CD14-positive monocyte (primary cell): ENCODE measurements around the gene KDM2A. TPM values are rescaled to one million over a fixed set of nuclear protein-coding genes. Genes with fewer than 3 reads are reported as not detected.
A peak's percentile ranks its signal among the peaks of the same experiment; 100 is the strongest.

Source experiments
- DNase-seq, 3 donors: peaks; one replicate each; pipeline ENCODE4 v3.0.0-alpha.2; 2011 to 2022
- H2AFZ ChIP-seq: 2 replicates; pipeline ENCODE4 v1.6.0; 2012; ENCODE audit warnings: mild to moderate bottlenecking, low read depth, low read length, inconsistent platforms; ENCODE audit not compliant: insufficient read depth, poor library complexity, severe bottlenecking
- H3K27ac ChIP-seq, 2 donors: 1 replicate in 1 of 2; 2 replicates in 1 of 2; pipeline ENCODE4 v1.5.1; 2012 to 2013; ENCODE audit warnings: low read length in 2 of 2, control low read depth in 1 of 2, inconsistent platforms in 1 of 2, low read depth in 1 of 2, mild to moderate bottlenecking in 1 of 2
- H3K27me3 ChIP-seq, 2 donors: one replicate each; pipeline versions ENCODE4 v1.6.0 to v1.6.1; 2011 to 2013; ENCODE audit warnings: low read length in 2 of 2; ENCODE audit not compliant: control insufficient read depth in 2 of 2, insufficient read depth in 2 of 2
- H3K36me3 ChIP-seq, 2 donors: replicated peaks in 1 of 2; 1 replicate in 1 of 2; 2 replicates in 1 of 2; pipeline versions ENCODE4 v1.5.1 to v1.6.1; 2012 to 2013; ENCODE audit warnings: low read length in 2 of 2, control low read depth in 1 of 2, inconsistent platforms in 1 of 2, mild to moderate bottlenecking in 1 of 2; ENCODE audit not compliant: insufficient read depth in 2 of 2, control insufficient read depth in 1 of 2
- H3K4me1 ChIP-seq, 2 donors: 1 replicate in 1 of 2; 2 replicates in 1 of 2; pipeline versions ENCODE4 v1.5.1 to v1.6.1; 2012 to 2013; ENCODE audit warnings: low read length in 2 of 2, control low read depth in 1 of 2, inconsistent platforms in 1 of 2, mild to moderate bottlenecking in 1 of 2, moderate library complexity in 1 of 2; ENCODE audit not compliant: insufficient read depth in 2 of 2, control insufficient read depth in 1 of 2
- H3K4me2 ChIP-seq: replicated peaks from 2 replicates; pipeline ENCODE3; 2012; ENCODE audit warnings: low read length, moderate library complexity, mild to moderate bottlenecking; ENCODE audit not compliant: poor library complexity, severe bottlenecking; ENCODE audit errors: extremely low read depth
- H3K4me3 ChIP-seq, 3 experiments: fragments of 200-600 bp in 1 of 3; sonication (generic) in 1 of 3; replicated peaks in 1 of 3; 1 replicate in 2 of 3; 2 replicates in 1 of 3; pipeline ENCODE4 v1.5.1; 2011 to 2013; ENCODE audit warnings: low read length in 3 of 3, mild to moderate bottlenecking in 3 of 3, control low read depth in 2 of 3, low read depth in 2 of 3, inconsistent platforms in 1 of 3, moderate library complexity in 1 of 3
- H3K79me2 ChIP-seq: 2 replicates; pipeline ENCODE4 v1.6.0; 2012; ENCODE audit warnings: mild to moderate bottlenecking, control low read depth, inconsistent platforms, low read length, moderate library complexity; ENCODE audit not compliant: insufficient read depth
- H3K9ac ChIP-seq: 2 replicates; pipeline ENCODE4 v1.6.0; 2017; ENCODE audit warnings: low read length, mild to moderate bottlenecking; ENCODE audit not compliant: insufficient read depth, poor library complexity, severe bottlenecking
- H3K9me3 ChIP-seq, 2 donors: replicated peaks in 1 of 2; 1 replicate in 1 of 2; 2 replicates in 1 of 2; pipeline versions ENCODE4 v1.5.1 to v1.6.1; 2012 to 2013; ENCODE audit warnings: low read length in 2 of 2, control low read depth in 1 of 2; ENCODE audit not compliant: control insufficient read depth in 1 of 2, insufficient read depth in 1 of 2
- H4K20me1 ChIP-seq: 2 replicates; pipeline ENCODE4 v1.6.0; 2012; ENCODE audit warnings: mild to moderate bottlenecking, low read length, control low read depth, moderate library complexity; ENCODE audit not compliant: insufficient read depth
- H3K27ac Mint-ChIP-seq, 7 donors: one replicate each; pipeline ENCODE4 v1.8.0; 2020; ENCODE audit warnings: mild to moderate bottlenecking in 7 of 7, mixed read lengths in 7 of 7, moderate library complexity in 6 of 7, inconsistent platforms in 2 of 7
- H3K27me3 Mint-ChIP-seq, 3 donors: one replicate each; pipeline ENCODE4 v1.8.0; 2021 to 2022; ENCODE audit warnings: low read depth in 3 of 3, mild to moderate bottlenecking in 3 of 3, mixed read lengths in 3 of 3, moderate library complexity in 3 of 3, inconsistent platforms in 1 of 3
- H3K36me3 Mint-ChIP-seq, 2 donors: one replicate each; pipeline ENCODE4 v1.8.0; 2020; ENCODE audit warnings: mixed read lengths in 2 of 2, inconsistent platforms in 1 of 2, mild to moderate bottlenecking in 1 of 2
- H3K4me1 Mint-ChIP-seq: one replicate; pipeline ENCODE4 v1.8.0; 2020; ENCODE audit warnings: mild to moderate bottlenecking, mixed read lengths
- H3K4me3 Mint-ChIP-seq, 2 donors: one replicate each; pipeline ENCODE4 v1.8.0; 2020; ENCODE audit warnings: mild to moderate bottlenecking in 2 of 2, mixed read lengths in 2 of 2, moderate library complexity in 1 of 2
- H3K9me3 Mint-ChIP-seq, 7 donors: one replicate each; pipeline ENCODE4 v1.8.0; 2020 to 2022; ENCODE audit warnings: mixed read lengths in 7 of 7, mild to moderate bottlenecking in 6 of 7, moderate library complexity in 6 of 7, inconsistent platforms in 2 of 7
- WGBS: methylation state at CpG from one replicate; pipeline ENCODE4 v1.1.5; 2013; ENCODE audit warnings: missing lambda C conversion rate; ENCODE audit not compliant: insufficient coverage; 5-methylcytosine and 5-hydroxymethylcytosine counted together
- intact Hi-C, 2 donors: fragments of 100-400 bp; cut with micrococcal nuclease; formaldehyde crosslinking; loops; one replicate each; pipeline versions ENCODE4 v1.15.0 to v1.15.1; 2023
- polyA plus RNA-seq, 3 donors: library from polyadenylated mRNA; depleted of rRNA in 1 of 3; unstranded in 2 of 3; stranded (reverse) in 1 of 3; fragments of 300-500 nt in 2 of 3; fragments of >200 nt in 1 of 3; fragmentation: Illumina TruSeq in 2 of 3; gene quantifications; 1 replicate in 2 of 3; 2 replicates in 1 of 3; pipeline ENCODE4 v1.2.3, GENCODE V29; 2012 to 2021
- TF ChIP-seq, protein P1 (sequence below): fragments of 200-600 bp; IDR thresholded peaks from one replicate; pipeline ENCODE4 v1.8.0; 2022; ENCODE audit warnings: antibody characterized with exemption, mild to moderate bottlenecking

KDM2A gene
- polyA plus RNA-seq, 3 donors = 2.6 to 98.9 (median 3.9) TPM

DNA sequence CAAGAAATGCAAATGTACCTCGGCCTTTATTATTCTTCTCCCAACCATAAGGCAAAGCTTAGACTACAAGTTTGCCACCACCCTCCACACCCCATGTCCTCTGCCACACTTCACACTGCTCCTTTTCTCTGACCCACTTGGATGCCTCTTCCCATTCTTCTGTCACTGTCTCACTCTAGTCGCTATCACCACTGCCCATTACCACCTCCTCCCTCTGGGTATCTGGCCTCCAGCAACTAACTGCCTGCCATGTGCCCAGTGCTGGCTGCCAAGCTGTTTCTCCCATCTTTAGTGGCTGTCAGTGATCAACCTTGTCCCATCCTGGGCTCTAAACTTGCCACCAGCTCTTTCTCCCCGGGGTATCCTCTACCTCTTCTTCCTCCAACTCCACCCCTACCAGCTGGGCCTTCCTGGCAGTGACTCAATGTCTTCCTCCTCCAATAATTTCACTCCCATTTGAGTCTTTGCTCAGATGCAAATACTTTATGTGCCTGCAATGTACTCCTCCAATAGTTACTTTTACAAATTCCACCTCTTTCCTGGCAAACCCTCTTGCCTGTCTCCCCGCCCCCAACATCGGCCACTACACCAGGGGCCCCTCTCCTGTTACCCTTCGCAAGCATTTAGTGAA, 20.1 kb upstream of the KDM2A start:
- no peaks in the 10 kb centered on the region for H3K36me3 ChIP-seq

DNA sequence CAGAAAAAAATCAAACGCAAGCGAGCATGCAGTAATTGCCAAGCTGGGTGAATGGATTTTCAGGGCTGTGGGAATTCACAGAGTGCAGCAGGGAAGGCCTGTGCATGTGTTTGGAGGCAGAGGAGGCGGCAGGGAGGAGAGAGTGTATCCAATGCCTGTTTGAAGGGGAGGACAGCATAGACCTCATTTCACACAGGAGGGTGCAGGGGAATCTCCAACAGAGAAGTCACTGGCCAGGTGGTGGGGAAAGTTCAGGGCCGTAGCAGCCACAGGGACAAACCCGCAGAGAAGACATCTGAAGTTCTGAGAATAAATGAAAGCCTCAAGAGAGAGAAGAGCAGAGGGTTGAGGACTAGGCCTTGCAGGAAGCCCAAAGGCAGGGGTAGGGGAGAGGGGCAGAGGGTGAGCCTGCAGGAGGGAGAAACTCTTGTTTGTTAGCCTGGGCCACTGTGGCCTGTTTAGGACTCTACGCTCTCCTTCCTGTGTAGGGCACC, 19.2 kb upstream of the KDM2A start:
- H3K79me2 ChIP-seq = no peaks in the 10 kb centered on the region
- H3K27me3 ChIP-seq = no peaks in the 10 kb centered on the region
- no peaks in the 10 kb centered on the region for H3K9me3 Mint-ChIP-seq
- DNase-seq = no peak
- peaks cover 10% of the 10 kb centered on the region for H3K4me1 Mint-ChIP-seq
- TF ChIP-seq, protein P1, sequence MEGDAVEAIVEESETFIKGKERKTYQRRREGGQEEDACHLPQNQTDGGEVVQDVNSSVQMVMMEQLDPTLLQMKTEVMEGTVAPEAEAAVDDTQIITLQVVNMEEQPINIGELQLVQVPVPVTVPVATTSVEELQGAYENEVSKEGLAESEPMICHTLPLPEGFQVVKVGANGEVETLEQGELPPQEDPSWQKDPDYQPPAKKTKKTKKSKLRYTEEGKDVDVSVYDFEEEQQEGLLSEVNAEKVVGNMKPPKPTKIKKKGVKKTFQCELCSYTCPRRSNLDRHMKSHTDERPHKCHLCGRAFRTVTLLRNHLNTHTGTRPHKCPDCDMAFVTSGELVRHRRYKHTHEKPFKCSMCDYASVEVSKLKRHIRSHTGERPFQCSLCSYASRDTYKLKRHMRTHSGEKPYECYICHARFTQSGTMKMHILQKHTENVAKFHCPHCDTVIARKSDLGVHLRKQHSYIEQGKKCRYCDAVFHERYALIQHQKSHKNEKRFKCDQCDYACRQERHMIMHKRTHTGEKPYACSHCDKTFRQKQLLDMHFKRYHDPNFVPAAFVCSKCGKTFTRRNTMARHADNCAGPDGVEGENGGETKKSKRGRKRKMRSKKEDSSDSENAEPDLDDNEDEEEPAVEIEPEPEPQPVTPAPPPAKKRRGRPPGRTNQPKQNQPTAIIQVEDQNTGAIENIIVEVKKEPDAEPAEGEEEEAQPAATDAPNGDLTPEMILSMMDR = no peak
- H3K27ac Mint-ChIP-seq = peak overlapping the region in 1 of 7 donors; percentile 71
- H3K36me3 Mint-ChIP-seq = no peaks in the 10 kb centered on the region
- H3K4me3 Mint-ChIP-seq = no peak overlapping the region
- intact Hi-C loops = no loop called here
- no peak overlapping the region for H3K4me3 ChIP-seq
- no peak overlapping the region for H3K27ac ChIP-seq
- H4K20me1 ChIP-seq = no peaks in the 10 kb centered on the region
- H3K9ac ChIP-seq = no peak overlapping the region
- H3K36me3 ChIP-seq = no peaks in the 10 kb centered on the region
- no peak overlapping the region for H3K4me2 ChIP-seq
- H2AFZ ChIP-seq = no peak overlapping the region
- no peaks in the 10 kb centered on the region for H3K9me3 ChIP-seq
- WGBS = 91% methylated on average over 4 of the region's 6 CpGs
- H3K4me1 ChIP-seq = peaks cover 5 to 9% of the 10 kb centered on the region in 2 donors
- H3K27me3 Mint-ChIP-seq = peaks cover 4 to 10% (median 5%) of the 10 kb centered on the region in 3 donors

More for the DNA sequence above, 20.1 kb upstream of the KDM2A start:
- 85% methylated on average over 5 of the region's 6 CpGs for WGBS
- H3K4me2 ChIP-seq = no peak overlapping the region
- H3K4me3 Mint-ChIP-seq = no peak overlapping the region
- H3K9me3 ChIP-seq = no peaks in the 10 kb centered on the region
- H3K9ac ChIP-seq = no peak overlapping the region
- H3K27me3 ChIP-seq = no peaks in the 10 kb centered on the region
- H3K27ac ChIP-seq = no peak overlapping the region
- TF ChIP-seq, protein P1 = no peak
- peaks cover 5 to 9% of the 10 kb centered on the region in 2 donors for H3K4me1 ChIP-seq
- H3K79me2 ChIP-seq = no peaks in the 10 kb centered on the region
- peaks cover 10% of the 10 kb centered on the region for H3K4me1 Mint-ChIP-seq
- no peaks in the 10 kb centered on the region for H4K20me1 ChIP-seq
- DNase-seq = no peak
- peak overlapping the region in 1 of 7 donors; percentile 63 for H3K27ac Mint-ChIP-seq
- no peak overlapping the region for H3K4me3 ChIP-seq
- no peaks in the 10 kb centered on the region for H3K9me3 Mint-ChIP-seq
- intact Hi-C loops = no loop called here
- no peak overlapping the region for H2AFZ ChIP-seq
- peaks cover 4 to 8% (median 5%) of the 10 kb centered on the region in 3 donors for H3K27me3 Mint-ChIP-seq
- no peaks in the 10 kb centered on the region for H3K36me3 Mint-ChIP-seq
